HG03565 (cell line): ENCODE data around the gene NPAS2.

ENCODE experiments used
- ATAC-seq: cut with Tn5 transposase; IDR thresholded peaks from one replicate; pipeline ENCODE4 v1.9.1; 2021; ENCODE audit warnings: mild to moderate bottlenecking, moderate library complexity; ENCODE audit not compliant: unreplicated experiment

The NPAS2 gene

DNA sequence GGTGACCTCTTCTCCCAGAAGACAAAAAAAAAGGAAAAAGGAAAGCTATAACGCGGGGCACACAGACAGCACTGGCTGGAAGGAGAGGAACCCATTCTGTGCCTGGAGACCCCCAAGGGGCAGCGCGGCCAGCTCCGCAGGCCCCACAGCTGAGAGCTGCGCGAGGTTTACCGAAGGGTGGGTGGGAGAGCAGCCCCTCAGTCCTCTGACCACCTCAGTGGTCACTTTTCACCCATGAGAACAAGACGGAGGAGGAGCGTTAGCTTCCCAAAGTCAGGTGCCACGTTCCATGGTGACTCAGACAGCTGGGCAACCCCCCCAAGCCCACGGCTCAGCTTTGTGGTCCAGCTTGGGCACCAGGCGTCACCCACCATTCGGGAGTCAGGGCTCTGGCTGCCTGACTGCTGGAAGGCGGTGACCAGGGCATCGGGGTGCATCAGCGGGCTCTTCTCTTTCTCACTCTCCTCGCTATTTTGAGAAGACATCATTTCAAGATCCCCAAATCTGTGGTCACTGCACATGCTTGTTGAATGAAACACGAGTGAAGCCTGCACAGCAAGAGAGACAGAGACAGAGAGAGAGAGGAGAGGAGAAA, 217.3 kb downstream of the NPAS2 start:
- ATAC-seq = no peak

DNA sequence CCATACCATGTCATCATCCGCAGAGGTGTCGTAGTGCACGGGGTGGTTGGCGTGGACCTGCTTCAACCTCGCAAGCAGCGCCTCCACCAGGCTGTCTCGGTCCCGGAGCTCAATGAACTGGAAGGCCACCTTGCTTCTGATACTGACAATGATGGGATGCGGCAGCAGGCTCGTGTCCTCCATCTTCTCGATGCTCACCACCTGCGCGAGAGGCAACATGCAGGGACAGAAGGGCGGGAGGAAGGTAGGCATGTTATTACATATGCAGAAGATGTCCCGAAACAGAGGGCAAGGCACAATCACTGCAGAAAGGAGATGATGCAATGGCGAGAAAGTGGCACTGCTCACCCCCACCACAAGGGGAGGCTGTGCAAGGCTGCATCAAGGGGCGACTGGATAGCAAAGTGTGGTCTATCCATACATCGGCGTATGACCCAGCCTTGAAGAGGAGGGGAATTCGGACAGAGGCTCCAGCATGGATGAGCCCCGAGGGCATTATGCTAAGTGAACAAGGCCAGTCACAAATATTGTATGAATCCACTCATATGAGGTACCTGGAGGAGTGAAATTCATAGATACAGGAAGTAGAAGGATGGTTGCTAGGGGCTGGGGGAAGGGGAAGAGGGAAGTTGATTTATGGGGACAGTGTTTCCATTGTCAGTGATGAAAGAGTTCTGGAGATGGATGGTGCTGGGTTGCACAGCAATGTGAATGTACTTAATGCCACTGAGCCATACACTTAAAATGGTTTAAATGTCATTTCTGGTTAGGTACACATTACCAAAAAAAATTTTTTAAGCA, 218.7 kb downstream of the NPAS2 start:
- ATAC-seq = no peak

DNA sequence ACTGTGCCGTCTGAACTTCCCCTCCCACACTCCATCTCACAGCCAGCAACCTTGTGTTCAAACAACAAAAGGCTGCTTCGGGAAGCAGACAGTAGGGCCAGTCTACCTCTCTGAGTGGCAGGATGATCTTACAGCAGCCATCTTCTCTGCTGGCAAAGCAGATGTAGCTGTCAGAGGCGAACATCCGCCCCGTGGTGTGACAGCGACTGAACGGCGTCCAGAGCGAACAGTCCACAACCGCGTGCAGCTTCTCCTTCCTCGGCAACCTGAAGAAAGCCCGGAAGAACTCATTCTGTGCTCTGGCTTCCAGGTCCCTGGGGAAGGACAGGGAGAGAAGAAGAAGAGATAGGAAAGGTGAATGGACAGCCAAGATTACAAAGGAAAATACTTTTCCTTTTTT, 220.1 kb downstream of the NPAS2 start:
- ATAC-seq = no peak

DNA sequence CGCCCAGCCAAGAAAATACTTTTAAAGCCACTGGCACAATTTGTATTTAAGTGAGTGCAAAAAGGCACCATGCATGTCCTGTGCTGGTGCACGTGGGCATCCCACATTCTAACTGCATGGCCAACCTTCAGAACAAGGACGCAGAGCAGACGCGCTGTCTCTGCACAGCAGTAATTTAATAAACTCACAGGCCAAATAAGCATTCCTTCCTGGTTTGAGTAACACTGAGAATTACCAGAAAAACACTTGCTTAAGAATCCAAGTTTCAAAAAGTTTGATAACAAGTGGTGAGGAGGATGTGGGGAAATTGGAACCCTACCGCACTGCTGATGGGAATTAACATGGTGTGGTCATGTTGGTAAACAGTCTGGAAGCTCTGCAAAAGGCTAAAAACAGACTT, 220.8 kb downstream of the NPAS2 start:
- ATAC-seq = no peak

DNA sequence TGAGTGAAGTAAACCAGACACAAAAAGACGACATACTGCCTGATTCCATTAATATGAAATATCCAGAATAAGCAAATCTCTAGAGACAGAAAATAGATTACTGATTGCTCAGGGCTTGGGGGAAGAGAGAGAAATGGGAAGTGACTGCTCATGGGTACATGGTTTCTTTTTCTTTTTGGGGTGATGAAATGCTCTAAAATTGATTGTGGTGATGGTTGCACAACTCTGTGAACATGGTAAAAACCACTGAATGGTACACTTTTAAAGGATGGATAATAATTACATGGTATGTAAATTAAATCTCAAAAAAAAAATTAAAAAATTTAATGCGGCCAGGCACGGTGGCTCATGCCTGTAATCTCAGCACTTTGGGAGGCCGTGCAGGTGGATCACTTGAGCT, 221.5 kb downstream of the NPAS2 start:
- no peak for ATAC-seq

DNA sequence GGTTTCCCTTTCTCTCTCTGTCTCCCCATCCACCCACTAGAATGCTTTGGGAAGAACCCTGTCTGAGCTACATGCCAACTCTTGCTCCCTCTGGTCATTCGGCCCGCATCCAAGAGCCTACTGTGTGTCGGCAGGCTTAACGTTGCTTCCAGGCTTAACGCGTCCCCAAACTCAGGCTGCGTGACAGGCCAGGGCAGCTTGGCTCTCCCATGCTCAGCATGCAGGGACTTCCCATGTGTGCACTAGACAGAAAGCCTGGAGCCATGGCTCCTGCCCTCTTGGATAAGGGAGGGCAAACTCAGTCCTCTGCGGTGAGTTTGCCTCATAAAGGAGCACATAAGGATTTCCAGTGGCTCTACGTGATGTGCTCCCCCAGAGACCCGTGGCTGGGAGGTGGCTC, 225.4 kb downstream of the NPAS2 start:
- ATAC-seq = no peak
